ENCODE measurements around the gene TCF7L2.

Gene TCF7L2

GRCh38 chr10:113022265-113022664 is 72.2 kb downstream of the TCF7L2 start:
- Histone ChIP-seq H3K36me3 (ENCODE audit: insufficient read depth, low read length) (no peaks in the 10 kb centered on the region; the same call in 1 of the 2 replicates), H3K4me1 (ENCODE audit: insufficient read depth, low read length) (peaks cover 42% of the 10 kb centered on the region), H3K9me3 (ENCODE audit: control insufficient read depth, insufficient read depth, low read length) (no peaks in the 10 kb centered on the region), H3K9ac (ENCODE audit: low read depth, low read length) (no peak overlapping the region)

GRCh38 chr10:113023017-113023416 is 73.0 kb downstream of the TCF7L2 start:
- Histone ChIP-seq H3K9me3 (ENCODE audit: control insufficient read depth, insufficient read depth, low read length) (no peaks in the 10 kb centered on the region), H3K4me1 (ENCODE audit: insufficient read depth, low read length) (peaks cover 49% of the 10 kb centered on the region), H3K9ac (ENCODE audit: low read depth, low read length) (no peak overlapping the region), H3K36me3 (ENCODE audit: insufficient read depth, low read length) (no peaks in the 10 kb centered on the region; the same call in 1 of the 2 replicates)

GRCh38 chr10:113024930-113025329 is 74.9 kb downstream of the TCF7L2 start:
- Histone ChIP-seq H3K4me1 (ENCODE audit: insufficient read depth, low read length) (peaks cover 40% of the 10 kb centered on the region), H3K9ac (ENCODE audit: low read depth, low read length) (no peak overlapping the region), H3K9me3 (ENCODE audit: control insufficient read depth, insufficient read depth, low read length) (no peaks in the 10 kb centered on the region), H3K36me3 (ENCODE audit: insufficient read depth, low read length) (no peaks in the 10 kb centered on the region; the same call in 1 of the 2 replicates)

GRCh38 chr10:113025487-113025886 is 75.4 kb downstream of the TCF7L2 start:
- no peak overlapping the region for H3K9ac ChIP-seq (ENCODE audit: low read depth, low read length)
- H3K36me3 ChIP-seq (ENCODE audit: insufficient read depth, low read length), result no peaks in the 10 kb centered on the region; the same call in none of the 2 replicates
- peaks cover 40% of the 10 kb centered on the region for H3K4me1 ChIP-seq (ENCODE audit: insufficient read depth, low read length)
- H3K9me3 ChIP-seq (ENCODE audit: control insufficient read depth, insufficient read depth, low read length), result no peaks in the 10 kb centered on the region

- Histone ChIP-seq H3K9me3 (ENCODE audit: control insufficient read depth, insufficient read depth, low read length) (no peaks in the 10 kb centered on the region), H3K4me1 (ENCODE audit: insufficient read depth, low read length) (peaks cover 33% of the 10 kb centered on the region), H3K36me3 (ENCODE audit: insufficient read depth, low read length) (no peaks in the 10 kb centered on the region; the same call in 1 of the 2 replicates), H3K9ac (ENCODE audit: low read depth, low read length) (no peak overlapping the region)
Measured at GRCh38 chr10:113026679-113027078, 76.6 kb downstream of the TCF7L2 start.

GRCh38 chr10:113027230-113027573 is 77.2 kb downstream of the TCF7L2 start:
- Histone ChIP-seq H3K9ac (ENCODE audit: low read depth, low read length) (no peak overlapping the region), H3K4me1 (ENCODE audit: insufficient read depth, low read length) (peaks cover 33% of the 10 kb centered on the region), H3K36me3 (ENCODE audit: insufficient read depth, low read length) (no peaks in the 10 kb centered on the region; the same call in none of the 2 replicates), H3K9me3 (ENCODE audit: control insufficient read depth, insufficient read depth, low read length) (no peaks in the 10 kb centered on the region)

- H3K9me3 ChIP-seq (ENCODE audit: control insufficient read depth, insufficient read depth, low read length), result no peaks in the 10 kb centered on the region
- peaks cover 33% of the 10 kb centered on the region for H3K4me1 ChIP-seq (ENCODE audit: insufficient read depth, low read length)
- no peaks in the 10 kb centered on the region; the same call in none of the 2 replicates for H3K36me3 ChIP-seq (ENCODE audit: insufficient read depth, low read length)
- H3K9ac ChIP-seq (ENCODE audit: low read depth, low read length), result no peak overlapping the region
Measured at GRCh38 chr10:113027574-113028455, 77.8 kb downstream of the TCF7L2 start.

GRCh38 chr10:113028456-113029440 is 78.7 kb downstream of the TCF7L2 start:
- Histone ChIP-seq H3K9ac (ENCODE audit: low read depth, low read length) (no peak overlapping the region), H3K4me1 (ENCODE audit: insufficient read depth, low read length) (peaks cover 33% of the 10 kb centered on the region)

GRCh38 chr10:113030453-113030852 is 80.4 kb downstream of the TCF7L2 start:
- Histone ChIP-seq H3K9me3 (ENCODE audit: control insufficient read depth, insufficient read depth, low read length) (no peaks in the 10 kb centered on the region), H3K36me3 (ENCODE audit: insufficient read depth, low read length) (no peaks in the 10 kb centered on the region; the same call in none of the 2 replicates), H3K9ac (ENCODE audit: low read depth, low read length) (no peak overlapping the region), H3K4me1 (ENCODE audit: insufficient read depth, low read length) (peaks cover 31% of the 10 kb centered on the region)

More at GRCh38 chr10:113028456-113029440, 78.7 kb downstream of the TCF7L2 start:
- no peaks in the 10 kb centered on the region; the same call in none of the 2 replicates for H3K36me3 ChIP-seq (ENCODE audit: insufficient read depth, low read length)
- H3K9me3 ChIP-seq (ENCODE audit: control insufficient read depth, insufficient read depth, low read length), result no peaks in the 10 kb centered on the region

GRCh38 chr10:113031147-113031546 is 81.1 kb downstream of the TCF7L2 start:
- Histone ChIP-seq H3K36me3 (ENCODE audit: insufficient read depth, low read length) (no peaks in the 10 kb centered on the region; the same call in none of the 2 replicates), H3K4me1 (ENCODE audit: insufficient read depth, low read length) (peaks cover 30% of the 10 kb centered on the region), H3K9me3 (ENCODE audit: control insufficient read depth, insufficient read depth, low read length) (no peaks in the 10 kb centered on the region), H3K9ac (ENCODE audit: low read depth, low read length) (no peak overlapping the region)

GRCh38 chr10:113033991-113034390 is 83.9 kb downstream of the TCF7L2 start:
- no peak overlapping the region for H3K9ac ChIP-seq (ENCODE audit: low read depth, low read length)
- H3K9me3 ChIP-seq (ENCODE audit: control insufficient read depth, insufficient read depth, low read length), result no peaks in the 10 kb centered on the region
- H3K4me1 ChIP-seq (ENCODE audit: insufficient read depth, low read length), result peaks cover 5% of the 10 kb centered on the region
- H3K36me3 ChIP-seq (ENCODE audit: insufficient read depth, low read length), result no peaks in the 10 kb centered on the region; the same call in none of the 2 replicates

- H3K36me3 ChIP-seq (ENCODE audit: insufficient read depth, low read length), result no peaks in the 10 kb centered on the region; the same call in 1 of the 2 replicates
- H3K9ac ChIP-seq (ENCODE audit: low read depth, low read length), result no peak overlapping the region
- H3K4me1 ChIP-seq (ENCODE audit: insufficient read depth, low read length), result no peaks in the 10 kb centered on the region
Measured at GRCh38 chr10:113035732-113036312, 85.8 kb downstream of the TCF7L2 start.

GRCh38 chr10:113036619-113037018 is 86.6 kb downstream of the TCF7L2 start:
- no peaks in the 10 kb centered on the region for H3K9me3 ChIP-seq (ENCODE audit: control insufficient read depth, insufficient read depth, low read length)
- no peaks in the 10 kb centered on the region for H3K4me1 ChIP-seq (ENCODE audit: insufficient read depth, low read length)
- no peaks in the 10 kb centered on the region; the same call in 1 of the 2 replicates for H3K36me3 ChIP-seq (ENCODE audit: insufficient read depth, low read length)
- no peak overlapping the region for H3K9ac ChIP-seq (ENCODE audit: low read depth, low read length)

More at GRCh38 chr10:113035732-113036312, 85.8 kb downstream of the TCF7L2 start:
- H3K9me3 ChIP-seq (ENCODE audit: control insufficient read depth, insufficient read depth, low read length), result no peaks in the 10 kb centered on the region

GRCh38 chr10:113037218-113037617 is 87.2 kb downstream of the TCF7L2 start:
- no peak overlapping the region for H3K9ac ChIP-seq (ENCODE audit: low read depth, low read length)
- no peaks in the 10 kb centered on the region for H3K9me3 ChIP-seq (ENCODE audit: control insufficient read depth, insufficient read depth, low read length)
- no peaks in the 10 kb centered on the region for H3K4me1 ChIP-seq (ENCODE audit: insufficient read depth, low read length)
- no peaks in the 10 kb centered on the region; the same call in 1 of the 2 replicates for H3K36me3 ChIP-seq (ENCODE audit: insufficient read depth, low read length)

Data from ES-I3 (cell line).